Measurements from ENCODE around the gene CDS2.

DNA sequence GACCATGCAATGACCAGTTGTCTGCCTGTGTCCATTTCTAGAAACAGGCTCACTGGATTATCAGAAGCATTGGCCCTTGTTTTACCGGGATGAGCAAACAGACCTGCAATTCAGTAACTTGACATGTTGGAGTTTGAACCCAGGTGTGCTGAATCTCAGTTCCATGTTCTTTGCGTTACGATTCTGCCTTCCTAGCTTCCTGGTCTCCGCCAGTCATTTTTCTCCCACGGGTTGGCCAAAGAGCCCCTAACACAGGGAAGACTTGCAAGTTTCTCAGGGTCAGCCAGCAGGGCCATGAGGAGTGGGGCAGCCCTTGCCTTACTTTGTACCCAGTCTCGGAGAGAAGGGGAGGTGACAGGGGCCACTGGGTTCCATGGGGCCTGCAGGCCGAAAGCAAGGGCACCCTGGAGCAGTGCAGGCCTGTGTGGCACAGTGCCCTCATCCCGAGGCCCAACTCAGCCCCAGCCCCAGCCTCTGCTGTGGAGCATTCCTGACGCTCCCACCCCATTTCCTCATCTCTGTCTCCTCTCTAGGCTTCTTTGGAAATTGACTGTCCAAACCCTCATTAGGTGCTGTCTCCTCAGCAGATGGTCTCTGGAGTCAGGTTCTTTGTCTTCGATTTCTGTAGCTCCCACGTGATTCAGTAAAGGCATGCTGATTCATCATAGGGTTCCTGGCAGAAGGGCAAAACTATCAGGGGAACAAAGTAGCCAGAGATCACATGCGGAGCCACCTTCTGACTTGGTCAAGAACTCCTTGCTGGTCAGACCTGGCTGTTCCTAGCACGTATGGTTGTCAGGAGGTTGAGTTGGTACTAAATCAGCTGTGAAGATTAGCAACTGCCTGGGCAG is 23.6 kb downstream of the CDS2 start:
- TF ChIP-seq, protein P1, sequence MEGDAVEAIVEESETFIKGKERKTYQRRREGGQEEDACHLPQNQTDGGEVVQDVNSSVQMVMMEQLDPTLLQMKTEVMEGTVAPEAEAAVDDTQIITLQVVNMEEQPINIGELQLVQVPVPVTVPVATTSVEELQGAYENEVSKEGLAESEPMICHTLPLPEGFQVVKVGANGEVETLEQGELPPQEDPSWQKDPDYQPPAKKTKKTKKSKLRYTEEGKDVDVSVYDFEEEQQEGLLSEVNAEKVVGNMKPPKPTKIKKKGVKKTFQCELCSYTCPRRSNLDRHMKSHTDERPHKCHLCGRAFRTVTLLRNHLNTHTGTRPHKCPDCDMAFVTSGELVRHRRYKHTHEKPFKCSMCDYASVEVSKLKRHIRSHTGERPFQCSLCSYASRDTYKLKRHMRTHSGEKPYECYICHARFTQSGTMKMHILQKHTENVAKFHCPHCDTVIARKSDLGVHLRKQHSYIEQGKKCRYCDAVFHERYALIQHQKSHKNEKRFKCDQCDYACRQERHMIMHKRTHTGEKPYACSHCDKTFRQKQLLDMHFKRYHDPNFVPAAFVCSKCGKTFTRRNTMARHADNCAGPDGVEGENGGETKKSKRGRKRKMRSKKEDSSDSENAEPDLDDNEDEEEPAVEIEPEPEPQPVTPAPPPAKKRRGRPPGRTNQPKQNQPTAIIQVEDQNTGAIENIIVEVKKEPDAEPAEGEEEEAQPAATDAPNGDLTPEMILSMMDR (IDR thresholded peaks at IDR 0.05): no peak
- no peak for TF ChIP-seq POLR2AphosphoS5 (IDR thresholded peaks at IDR 0.05)
- TF ChIP-seq EP300 (IDR thresholded peaks at IDR 0.05; ENCODE audit: low read depth): no peak
- TF ChIP-seq POLR2A (IDR thresholded peaks at IDR 0.05): no peak
